GM21360 (cell line): ENCODE measurements around the gene DIRAS3.
"Not testable (repeated sequence)": the region's sequence is repeated elsewhere in the genome, so short reads cannot be mapped to it uniquely, and the experiment has no call there.

ENCODE experiments used
- ATAC-seq: cut with Tn5 transposase; IDR thresholded peaks from one replicate; pipeline ENCODE4 v1.9.1; 2021; ENCODE audit warnings: mild to moderate bottlenecking, moderate library complexity; ENCODE audit not compliant: unreplicated experiment

The DIRAS3 gene

DNA sequence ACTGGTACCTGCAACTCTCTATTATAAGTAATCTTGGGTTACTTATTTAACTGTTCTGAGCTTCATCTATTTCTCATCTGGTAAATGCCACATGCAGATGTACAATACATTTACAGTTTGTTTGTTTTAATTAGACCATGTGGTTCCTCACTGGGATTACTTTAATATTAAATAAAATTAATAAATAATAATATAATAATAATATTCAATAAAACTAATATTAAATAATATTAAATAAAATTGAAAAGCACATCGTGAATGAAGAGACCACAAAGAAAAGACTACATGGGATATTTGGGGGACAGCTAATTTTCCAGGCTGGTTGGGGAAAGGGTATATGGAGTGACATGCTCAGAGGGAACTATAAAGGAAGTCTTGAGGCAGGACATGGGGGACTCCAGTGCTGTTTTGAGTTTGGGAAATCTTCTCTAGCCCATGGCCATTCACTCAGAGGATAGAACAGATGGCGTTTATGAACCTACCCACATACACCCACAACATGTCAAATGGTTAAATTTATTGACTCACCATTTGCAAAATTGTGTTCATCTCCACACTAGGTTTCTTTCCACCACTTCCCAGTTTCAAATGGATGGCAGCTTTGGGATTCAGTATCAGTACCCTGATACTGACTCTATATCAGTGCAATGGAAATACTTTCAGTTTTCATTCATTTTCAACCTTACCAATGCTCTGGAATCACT, 25.6 kb downstream of the DIRAS3 start:
- no peak for ATAC-seq

DNA sequence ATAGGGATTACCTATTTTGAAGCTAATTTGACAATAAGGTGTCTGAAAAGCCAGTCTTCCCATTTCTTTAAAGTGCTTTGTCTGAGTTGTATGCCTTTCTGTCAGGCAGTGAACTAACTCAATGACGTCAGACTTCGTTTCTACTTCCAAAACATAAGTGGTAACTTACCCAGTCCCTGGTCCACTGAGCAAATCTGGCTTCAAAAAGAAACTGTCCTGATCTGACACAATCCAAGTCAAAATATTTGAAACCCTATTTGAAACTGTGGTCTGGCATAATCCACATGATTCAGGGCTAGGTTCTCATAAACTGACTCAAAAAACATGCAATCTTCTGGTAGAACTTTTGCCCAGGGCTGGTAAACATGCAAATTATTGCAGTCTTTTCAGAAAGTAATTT, 34.0 kb downstream of the DIRAS3 start:
- no peak for ATAC-seq

DNA sequence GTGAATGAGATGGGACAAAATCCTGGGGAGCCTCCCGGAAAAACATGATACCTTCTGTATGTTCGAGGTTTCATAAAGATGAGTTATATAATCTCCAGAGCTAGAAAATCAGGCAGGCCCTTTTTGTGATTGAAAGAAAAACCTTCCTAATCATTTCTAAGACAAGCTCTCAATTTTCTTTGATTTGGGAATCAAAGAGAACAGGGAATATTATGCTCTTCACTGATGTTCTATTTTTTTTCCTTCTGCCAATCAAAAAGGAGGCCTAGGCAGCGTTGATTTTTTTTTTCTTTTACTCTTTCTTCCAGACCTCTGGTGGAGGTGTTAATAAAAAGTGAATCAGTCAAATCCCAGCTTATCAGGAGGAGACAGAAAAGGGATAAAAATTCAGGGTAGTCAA, 34.5 kb downstream of the DIRAS3 start:
- ATAC-seq: no peak

GRCh38 chr1:68015369-68015768, 35.1 kb downstream of the DIRAS3 start:
- no peak for ATAC-seq

GRCh38 chr1:68013351-68013750, 37.1 kb downstream of the DIRAS3 start:
- no peak for ATAC-seq

GRCh38 chr1:68011657-68012375, 38.6 kb downstream of the DIRAS3 start:
- no peak for ATAC-seq

GRCh38 chr1:68010543-68010942, 39.9 kb downstream of the DIRAS3 start:
- no peak for ATAC-seq

GRCh38 chr1:68010090-68010489, 40.3 kb downstream of the DIRAS3 start:
- no peak for ATAC-seq

- ATAC-seq: not testable (repeated sequence)
Measured at GRCh38 chr1:68003626-68004025, 46.8 kb downstream of the DIRAS3 start.

- no peak for ATAC-seq
Measured at GRCh38 chr1:68000191-68000590, 50.2 kb downstream of the DIRAS3 start.

DNA sequence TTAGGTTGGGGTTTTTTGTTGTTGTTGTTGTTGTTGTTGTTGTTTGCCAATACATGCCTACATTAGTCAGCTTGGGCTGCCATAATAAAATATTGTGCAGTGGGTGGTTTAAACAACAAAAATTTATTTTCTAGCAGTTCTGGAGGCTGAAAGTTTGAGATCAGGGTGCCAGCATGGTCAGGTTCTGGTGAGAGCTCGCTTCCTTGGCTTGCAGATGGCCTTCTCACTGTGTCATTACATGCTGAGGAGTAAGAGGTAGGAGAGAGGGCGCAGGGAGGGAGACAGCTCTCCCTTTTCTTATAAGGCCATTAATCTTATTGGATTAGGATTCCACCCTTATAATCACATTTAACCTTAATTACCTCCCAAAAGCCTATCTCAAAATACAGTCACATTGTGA, 52.7 kb downstream of the DIRAS3 start:
- no peak for ATAC-seq
